CD1c-positive myeloid dendritic cell (primary cell): ENCODE measurements around the gene TRMT13.

Source experiments
- DNase-seq: peaks from one replicate; pipeline ENCODE4 v3.0.0-alpha.2; 2016; ENCODE audit errors: extremely low spot score

The TRMT13 gene

GRCh38 chr1:100132566-100133477 is at the start of gene TRMT13, which contains the start of gene SASS6:
Gene TRMT13 (plus strand): TSS chr1:100133163. CDS start chr1:100133169, 6 bp downstream.
Gene SASS6 (minus strand): TSS chr1:100132930. CDS start chr1:100132814, 116 bp downstream.
- DNase-seq: peak; percentile 97

- no peak for DNase-seq
Observed at GRCh38 chr1:100087396-100087795, 45.6 kb upstream of the TRMT13 start.

GRCh38 chr1:100089082-100089481 is 43.9 kb upstream of the TRMT13 start:
- DNase-seq: no peak

GRCh38 chr1:100090471-100090870 is 42.5 kb upstream of the TRMT13 start:
- DNase-seq: no peak

GRCh38 chr1:100100202-100100601 is 32.8 kb upstream of the TRMT13 start:
- DNase-seq: no peak

- no peak for DNase-seq
Observed at GRCh38 chr1:100101564-100101963, 31.4 kb upstream of the TRMT13 start.

- DNase-seq: no peak
Observed at GRCh38 chr1:100107696-100108095, 25.3 kb upstream of the TRMT13 start.

GRCh38 chr1:100109554-100110066 is 23.4 kb upstream of the TRMT13 start:
- DNase-seq: no peak

GRCh38 chr1:100115524-100115923 is 17.4 kb upstream of the TRMT13 start:
- no peak for DNase-seq

GRCh38 chr1:100122177-100122576 is 10.8 kb upstream of the TRMT13 start:
- DNase-seq: no peak

- no peak for DNase-seq
Observed at GRCh38 chr1:100127226-100127625, 5.7 kb upstream of the TRMT13 start.

- no peak for DNase-seq
Observed at GRCh38 chr1:100130552-100131077, 2.3 kb upstream of the TRMT13 start.

- DNase-seq: no peak
Observed at GRCh38 chr1:100131623-100132022, 1.3 kb upstream of the TRMT13 start.

GRCh38 chr1:100134872-100135271 is 1.9 kb downstream of the TRMT13 start:
- no peak for DNase-seq

GRCh38 chr1:100137602-100138001 is 4.6 kb downstream of the TRMT13 start:
- DNase-seq: no peak

- DNase-seq: no peak
Observed at GRCh38 chr1:100141192-100141591, 8.2 kb downstream of the TRMT13 start.

- no peak for DNase-seq
Observed at GRCh38 chr1:100142343-100142742, 9.4 kb downstream of the TRMT13 start.

- no peak for DNase-seq
Observed at GRCh38 chr1:100145116-100145515, 12.2 kb downstream of the TRMT13 start.

- DNase-seq: no peak
Observed at GRCh38 chr1:100146958-100147357, 14.0 kb downstream of the TRMT13 start.

- no peak for DNase-seq
Observed at GRCh38 chr1:100147875-100148274, 14.9 kb downstream of the TRMT13 start.

- no peak for DNase-seq
Observed at GRCh38 chr1:100151679-100152078, 18.7 kb downstream of the TRMT13 start.

GRCh38 chr1:100152271-100152670 is 19.3 kb downstream of the TRMT13 start:
- peak; percentile 51 for DNase-seq

GRCh38 chr1:100162881-100163280 is 29.9 kb downstream of the TRMT13 start:
- no peak for DNase-seq
